ENCODE measurements around the gene UBE2C.
A peak's percentile ranks its signal among the peaks of the same experiment; 100 is the strongest.

UBE2C gene

GRCh38 chr20:45810191-45810970, 2.1 kb upstream of the UBE2C start:
- H3K4me3 ChIP-seq (replicated peaks; ENCODE audit: low read depth, low read length), result no peak overlapping the region
- peaks cover 19% of the 10 kb centered on the region for H3K36me3 ChIP-seq (ENCODE audit: control insufficient read depth, insufficient read depth, low read length)
- TF ChIP-seq CTCF (IDR thresholded peaks at IDR 0.05; ENCODE audit: insufficient read depth, low read length, poor library complexity, severe bottlenecking), result no peak

GRCh38 chr20:45813006-45813340, 529 bp downstream of the UBE2C start:
- no peak for TF ChIP-seq CTCF (IDR thresholded peaks at IDR 0.05; ENCODE audit: insufficient read depth, low read length, poor library complexity, severe bottlenecking)
- no peaks in the 10 kb centered on the region for H3K27me3 ChIP-seq (replicated peaks; ENCODE audit: control insufficient read depth, insufficient read depth, low read length)
- H3K36me3 ChIP-seq (ENCODE audit: control insufficient read depth, insufficient read depth, low read length), result peaks cover 25% of the 10 kb centered on the region
- DNase-seq (ENCODE audit: extremely low read depth, insufficient read length), result no peak
- peak overlapping the region; percentile 89 for H3K4me3 ChIP-seq (replicated peaks; ENCODE audit: low read depth, low read length)

More at GRCh38 chr20:45810191-45810970, 2.1 kb upstream of the UBE2C start:
- H3K27me3 ChIP-seq (replicated peaks; ENCODE audit: control insufficient read depth, insufficient read depth, low read length), result no peaks in the 10 kb centered on the region
- DNase-seq (ENCODE audit: extremely low read depth, insufficient read length), result no peak

- Histone ChIP-seq H3K27me3 (replicated peaks; ENCODE audit: control insufficient read depth, insufficient read depth, low read length) (no peaks in the 10 kb centered on the region), H3K36me3 (ENCODE audit: control insufficient read depth, insufficient read depth, low read length) (peaks cover 24% of the 10 kb centered on the region), H3K4me3 (replicated peaks; ENCODE audit: low read depth, low read length) (peak overlapping the region; percentile 89)
- TF ChIP-seq CTCF (IDR thresholded peaks at IDR 0.05; ENCODE audit: insufficient read depth, low read length, poor library complexity, severe bottlenecking), result no peak
- no peak for DNase-seq (ENCODE audit: extremely low read depth, insufficient read length)
These were observed 1.0 kb downstream of the UBE2C start for GRCh38 chr20:45813489-45813888.

- TF ChIP-seq CTCF (IDR thresholded peaks at IDR 0.05; ENCODE audit: insufficient read depth, low read length, poor library complexity, severe bottlenecking), result no peak
- Histone ChIP-seq H3K4me3 (replicated peaks; ENCODE audit: low read depth, low read length) (peak overlapping the region; percentile 37), H3K36me3 (ENCODE audit: control insufficient read depth, insufficient read depth, low read length) (peaks cover 19% of the 10 kb centered on the region), H3K27me3 (replicated peaks; ENCODE audit: control insufficient read depth, insufficient read depth, low read length) (no peaks in the 10 kb centered on the region)
- no peak for DNase-seq (ENCODE audit: extremely low read depth, insufficient read length)
These were observed 1.9 kb downstream of the UBE2C start for GRCh38 chr20:45814314-45814713.

- no peak overlapping the region for H3K4me3 ChIP-seq (replicated peaks; ENCODE audit: low read depth, low read length)
- DNase-seq (ENCODE audit: extremely low read depth, insufficient read length), result no peak
- no peaks in the 10 kb centered on the region for H3K27me3 ChIP-seq (replicated peaks; ENCODE audit: control insufficient read depth, insufficient read depth, low read length)
- peaks cover 10% of the 10 kb centered on the region for H3K36me3 ChIP-seq (ENCODE audit: control insufficient read depth, insufficient read depth, low read length)
- TF ChIP-seq CTCF (IDR thresholded peaks at IDR 0.05; ENCODE audit: insufficient read depth, low read length, poor library complexity, severe bottlenecking), result no peak
These were observed 4.5 kb downstream of the UBE2C start for GRCh38 chr20:45816951-45817350.
